Loucy (cell line): ENCODE data around the gene SMAD3.
A peak's percentile ranks its signal among the peaks of the same experiment; 100 is the strongest.

Experiments
- H2AFZ ChIP-seq: fragments of 200-600 bp; sonication (generic); 2 replicates; pipeline ENCODE4 v1.6.0; 2016; ENCODE audit warnings: antibody characterized with exemption, mild to moderate bottlenecking, low read length, moderate library complexity
- H3F3A ChIP-seq: fragments of 200-600 bp; 2 replicates; pipeline ENCODE4 v1.6.0; 2016; ENCODE audit warnings: antibody characterized with exemption, low read depth, mild to moderate bottlenecking
- H3K27me3 ChIP-seq: fragments of 200-600 bp; sonication (generic); 2 replicates; pipeline ENCODE4 v1.6.1; 2014; ENCODE audit warnings: low read length, mild to moderate bottlenecking; ENCODE audit not compliant: insufficient read depth, poor library complexity, severe bottlenecking
- H3K36me3 ChIP-seq: fragments of 200-600 bp; sonication (generic); 2 replicates; pipeline ENCODE4 v1.6.1; 2016; ENCODE audit warnings: low read length; ENCODE audit not compliant: insufficient read depth
- H3K4me1 ChIP-seq: fragments of 200-600 bp; sonication (generic); 2 replicates; pipeline ENCODE4 v1.5.1; 2014; ENCODE audit warnings: low read length, mild to moderate bottlenecking; ENCODE audit not compliant: insufficient read depth, poor library complexity, severe bottlenecking
- H3K4me2 ChIP-seq: fragments of 200-600 bp; sonication (generic); 2 replicates; pipeline ENCODE4 v1.6.0; 2014; ENCODE audit warnings: antibody characterized with exemption, low read length, low read depth, mild to moderate bottlenecking; ENCODE audit not compliant: poor library complexity, severe bottlenecking
- H3K4me3 ChIP-seq: fragments of 200-600 bp; sonication (generic); 2 replicates; pipeline ENCODE4 v1.5.1; 2014; ENCODE audit warnings: low read length, mild to moderate bottlenecking, mixed read lengths; ENCODE audit not compliant: poor library complexity, severe bottlenecking
- H3K79me2 ChIP-seq: fragments of 200-600 bp; sonication (generic); 2 replicates; pipeline ENCODE4 v1.6.1; 2014; ENCODE audit warnings: low read length; ENCODE audit not compliant: insufficient read depth
- H3K9ac ChIP-seq: fragments of 200-600 bp; sonication (generic); 2 replicates; pipeline ENCODE4 v1.6.0; 2014; ENCODE audit warnings: mild to moderate bottlenecking, low read depth, low read length, moderate library complexity; ENCODE audit not compliant: poor library complexity, severe bottlenecking
- H3K9me2 ChIP-seq: fragments of 200-600 bp; sonication (generic); replicated peaks from 2 replicates; pipeline ENCODE4 v1.6.1; 2016; ENCODE audit warnings: low read depth, low read length, mixed read lengths
- H3K9me3 ChIP-seq: fragments of 200-600 bp; sonication (generic); 2 replicates; pipeline ENCODE4 v1.6.1; 2014; ENCODE audit warnings: mild to moderate bottlenecking, antibody characterized with exemption, low read length, low read depth; ENCODE audit not compliant: insufficient read depth
- H4K20me1 ChIP-seq: fragments of 200-600 bp; sonication (generic); 2 replicates; pipeline ENCODE4 v1.6.0; 2014; ENCODE audit warnings: antibody characterized with exemption, low read length, mild to moderate bottlenecking; ENCODE audit not compliant: insufficient read depth, poor library complexity, severe bottlenecking
- CTCF ChIP-seq: fragments of 200-600 bp; sonication (generic); conservative IDR thresholded peaks from 2 replicates; pipeline ENCODE4 v1.5.1; 2014; ENCODE audit warnings: mild to moderate bottlenecking, antibody characterized with exemption, low read length
- EZH2phosphoT487 ChIP-seq: fragments of 200-600 bp; IDR thresholded peaks from 2 replicates; pipeline ENCODE4 v1.6.1; 2018; ENCODE audit warnings: antibody characterized with exemption, mild to moderate bottlenecking, moderate library complexity, borderline replicate concordance

Gene SMAD3

GRCh38 chr15:67110958-67111864 is 45.8 kb downstream of the SMAD3 start:
- Histone ChIP-seq H3K36me3 (peaks cover 10% of the 10 kb centered on the region; the same call in 1 of the 2 replicates), H3K79me2 (peaks cover 92% of the 10 kb centered on the region), H3K4me1 (peaks cover 53% of the 10 kb centered on the region), H3K4me2 (peak overlapping the region; percentile 8), H3F3A (no peaks in the 10 kb centered on the region), H3K9me2 (no peaks in the 10 kb centered on the region), H3K27me3 (no peaks in the 10 kb centered on the region), H2AFZ (no peak overlapping the region), H3K9ac (no peak overlapping the region), H3K9me3 (peaks cover 8% of the 10 kb centered on the region), H3K4me3 (no peak overlapping the region), H4K20me1 (peaks cover 48% of the 10 kb centered on the region)
- TF ChIP-seq EZH2phosphoT487 (no peak), CTCF (no peak)

GRCh38 chr15:67114046-67114445 is 48.6 kb downstream of the SMAD3 start:
- no peaks in the 10 kb centered on the region for H3F3A ChIP-seq
- no peak overlapping the region for H3K9ac ChIP-seq
- H4K20me1 ChIP-seq = peaks cover 45% of the 10 kb centered on the region
- H3K4me2 ChIP-seq = no peak overlapping the region
- peaks cover 8% of the 10 kb centered on the region for H3K9me3 ChIP-seq
- no peak overlapping the region for H3K4me3 ChIP-seq
- no peaks in the 10 kb centered on the region for H3K27me3 ChIP-seq
- TF ChIP-seq CTCF = no peak
- no peak for TF ChIP-seq EZH2phosphoT487
- peaks cover 10% of the 10 kb centered on the region; the same call in 1 of the 2 replicates for H3K36me3 ChIP-seq
- peaks cover 93% of the 10 kb centered on the region for H3K79me2 ChIP-seq
- H3K4me1 ChIP-seq = peaks cover 51% of the 10 kb centered on the region
- H3K9me2 ChIP-seq = no peaks in the 10 kb centered on the region
- H2AFZ ChIP-seq = no peak overlapping the region

GRCh38 chr15:67114846-67115585 is 49.6 kb downstream of the SMAD3 start:
- H2AFZ ChIP-seq = no peak overlapping the region
- H3K4me3 ChIP-seq = no peak overlapping the region
- H3F3A ChIP-seq = no peaks in the 10 kb centered on the region
- no peaks in the 10 kb centered on the region for H3K27me3 ChIP-seq
- H3K9me3 ChIP-seq = peaks cover 8% of the 10 kb centered on the region
- no peak overlapping the region for H3K4me2 ChIP-seq
- TF ChIP-seq EZH2phosphoT487 = no peak
- TF ChIP-seq CTCF = no peak
- peaks cover 93% of the 10 kb centered on the region for H3K79me2 ChIP-seq
- peaks cover 40% of the 10 kb centered on the region for H4K20me1 ChIP-seq
- no peaks in the 10 kb centered on the region for H3K9me2 ChIP-seq
- no peak overlapping the region for H3K9ac ChIP-seq
- H3K36me3 ChIP-seq = peaks cover 10% of the 10 kb centered on the region; the same call in 1 of the 2 replicates
- H3K4me1 ChIP-seq = peaks cover 50% of the 10 kb centered on the region
